HG03045 (cell line): ENCODE results near the gene STX11.
"Not testable (repeated sequence)": the region's sequence is repeated elsewhere in the genome, so short reads cannot be mapped to it uniquely, and the experiment has no call there.

Experiments
- ATAC-seq: cut with Tn5 transposase; IDR thresholded peaks from one replicate; pipeline ENCODE4 v1.9.1; 2021; ENCODE audit warnings: mild to moderate bottlenecking, moderate library complexity; ENCODE audit not compliant: unreplicated experiment

STX11 gene

DNA sequence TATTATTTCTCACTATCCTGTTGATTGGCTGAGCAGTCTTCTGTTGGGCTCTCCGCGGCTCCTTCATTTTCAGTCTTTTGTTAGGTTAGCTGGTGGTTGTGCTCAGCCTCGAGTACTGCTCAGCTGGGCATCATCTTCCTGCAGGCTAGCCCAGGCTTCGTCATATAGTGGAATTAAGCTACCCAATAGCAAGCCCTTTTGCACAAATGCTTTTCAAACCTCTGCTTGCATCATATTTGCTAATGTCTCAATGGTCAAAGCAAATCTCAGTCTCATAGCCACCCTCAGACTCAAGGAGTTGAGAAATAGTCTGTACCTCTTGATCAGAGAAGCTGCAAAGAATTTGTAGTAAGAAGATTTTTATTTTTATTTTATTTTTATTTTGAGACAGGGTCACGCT, 23.7 kb downstream of the STX11 start:
- no peak for ATAC-seq

GRCh38 chr6:144176043-144176442, 25.7 kb downstream of the STX11 start:
- no peak for ATAC-seq

DNA sequence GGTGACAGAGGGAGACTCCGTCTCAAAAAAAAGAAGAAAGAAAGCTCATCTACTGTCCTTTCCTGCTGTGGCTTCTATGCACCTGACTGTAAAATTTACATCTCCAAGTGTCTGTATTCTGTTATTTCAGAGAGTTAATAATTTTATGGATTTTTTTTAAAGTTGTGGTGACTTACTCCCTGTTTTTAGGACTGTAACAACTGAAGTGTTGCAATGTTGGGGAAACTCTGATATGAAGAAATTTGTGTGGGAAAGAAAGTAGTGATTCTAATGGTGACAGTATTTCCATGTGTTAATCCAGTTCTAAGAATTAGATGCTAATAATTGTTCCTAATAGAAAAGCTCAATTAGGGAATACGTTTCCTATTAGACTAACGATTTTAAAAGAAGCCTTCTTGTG, 27.4 kb downstream of the STX11 start:
- ATAC-seq: no peak

GRCh38 chr6:144178323-144178722, 28.0 kb downstream of the STX11 start:
- ATAC-seq: no peak

DNA sequence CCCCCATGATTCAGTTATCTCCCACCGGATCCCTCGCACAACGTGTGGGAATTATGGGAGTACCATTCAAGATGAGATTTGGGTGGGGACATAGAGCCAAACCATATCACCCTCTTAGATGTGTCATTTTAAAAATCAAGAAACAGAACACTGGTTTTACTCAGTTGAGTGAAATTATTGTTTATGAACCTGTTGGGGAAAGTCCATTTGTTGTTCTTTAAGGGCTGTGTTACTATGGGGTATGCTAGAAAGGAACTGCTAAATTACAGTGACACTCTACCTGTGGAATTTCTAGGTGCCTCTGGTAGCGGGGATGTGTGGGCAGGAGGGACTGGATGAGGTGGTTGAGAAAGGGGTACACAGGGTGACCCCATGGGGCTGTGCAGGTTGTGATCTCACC, 28.9 kb downstream of the STX11 start:
- no peak for ATAC-seq

DNA sequence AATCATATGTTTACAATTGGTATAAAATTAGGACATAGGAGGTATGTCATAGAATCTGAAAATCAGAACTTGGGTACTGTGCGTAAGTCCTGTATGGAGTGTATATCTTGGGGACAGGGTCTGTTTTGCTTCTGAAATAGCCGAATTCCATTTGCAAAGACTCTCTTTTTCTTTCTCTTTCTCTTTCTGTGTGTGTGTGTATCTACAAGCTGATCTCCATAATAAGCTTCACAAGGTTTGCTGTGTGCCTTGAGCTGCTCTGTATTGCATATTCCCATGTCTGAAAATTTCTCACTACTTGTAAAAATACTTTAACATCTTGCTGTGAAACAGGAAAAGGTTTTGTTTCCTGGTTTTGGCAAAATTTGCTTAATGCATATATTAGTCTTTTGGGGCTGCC, 29.5 kb downstream of the STX11 start:
- no peak for ATAC-seq

DNA sequence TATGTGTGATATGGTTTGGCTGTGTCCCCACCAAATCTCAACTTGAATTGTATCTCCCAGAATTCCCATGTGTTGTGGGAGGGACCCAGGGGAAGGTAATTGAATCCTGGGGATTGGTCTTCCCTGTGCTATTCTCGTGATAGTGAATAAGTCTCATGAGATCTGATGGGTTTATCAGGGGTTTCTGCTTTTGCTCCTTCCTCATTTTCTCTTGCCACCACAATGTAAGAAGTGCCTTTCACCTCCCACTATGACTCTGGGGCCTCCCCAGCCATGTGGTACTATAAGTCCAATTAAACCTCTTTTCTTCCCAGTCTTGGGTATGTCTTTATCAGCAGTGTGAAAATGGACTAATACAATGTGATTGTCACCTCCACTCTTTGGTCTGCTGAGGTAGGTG, 30.0 kb downstream of the STX11 start:
- not testable (repeated sequence) for ATAC-seq

DNA sequence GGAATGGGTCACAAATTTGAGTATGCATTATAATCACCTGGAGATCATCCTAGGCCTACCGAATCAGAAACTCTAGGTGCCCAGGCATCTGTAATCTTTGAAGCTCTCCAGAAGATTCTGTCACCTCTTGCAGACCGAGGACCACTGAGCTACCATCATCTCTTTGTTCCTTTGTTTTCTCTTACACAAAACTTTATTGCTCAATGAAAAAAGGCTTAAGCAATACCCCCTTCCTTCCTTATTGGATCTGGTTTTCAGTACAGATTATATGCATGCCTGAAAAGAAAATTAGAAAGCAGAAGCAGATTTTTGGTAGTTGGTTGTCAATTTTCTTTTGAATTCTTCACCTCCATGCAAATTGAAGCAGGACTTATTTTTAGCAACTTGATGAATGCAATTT, 31.3 kb downstream of the STX11 start:
- ATAC-seq: no peak

- ATAC-seq: not testable (repeated sequence)
These were observed 33.9 kb downstream of the STX11 start for GRCh38 chr6:144184186-144184585.

GRCh38 chr6:144185133-144185836, 35.0 kb downstream of the STX11 start:
- ATAC-seq: no peak

- ATAC-seq: no peak
These were observed 36.7 kb downstream of the STX11 start for GRCh38 chr6:144186817-144187625.

- ATAC-seq: no peak
These were observed 39.0 kb downstream of the STX11 start for GRCh38 chr6:144189351-144189750.

GRCh38 chr6:144190080-144190479, 39.8 kb downstream of the STX11 start:
- no peak for ATAC-seq

DNA sequence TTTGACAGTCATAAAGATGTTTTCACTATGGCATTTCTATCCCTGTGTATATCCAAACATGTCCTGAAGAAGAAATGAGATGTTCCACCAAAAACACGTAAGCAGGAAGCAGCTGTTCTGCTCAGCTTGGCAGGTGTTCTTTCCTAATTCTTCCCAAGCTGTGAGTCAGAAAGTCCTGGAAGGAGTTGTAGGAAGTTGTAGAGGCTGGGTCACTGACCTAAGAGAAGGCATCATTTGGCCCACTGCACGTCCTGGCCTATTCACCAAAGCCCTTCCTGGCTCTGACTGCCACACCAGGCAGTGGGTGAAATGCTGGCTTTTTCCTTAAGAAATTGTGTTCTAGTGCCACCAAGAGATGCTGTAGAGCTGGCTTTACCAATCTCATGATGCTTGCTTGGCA, 40.3 kb downstream of the STX11 start:
- no peak for ATAC-seq

DNA sequence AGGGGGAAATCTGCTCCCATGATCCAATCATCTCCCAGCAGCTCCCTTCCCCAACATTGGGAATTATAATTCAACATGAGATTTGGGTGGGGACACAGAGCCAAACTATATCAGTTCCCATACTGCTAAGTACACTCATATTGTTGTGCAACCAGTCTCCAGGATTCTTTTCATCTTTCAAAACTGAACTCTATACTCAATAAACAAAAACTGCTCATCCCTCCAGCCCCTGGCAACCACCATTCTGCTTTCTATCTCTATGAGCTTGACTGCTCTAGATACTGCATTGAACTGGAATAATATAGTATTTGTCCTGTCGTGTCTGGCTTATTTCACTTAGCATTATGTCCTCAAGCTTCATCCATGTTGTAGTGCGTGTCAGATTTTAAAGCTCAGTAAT, 42.9 kb downstream of the STX11 start:
- no peak for ATAC-seq

DNA sequence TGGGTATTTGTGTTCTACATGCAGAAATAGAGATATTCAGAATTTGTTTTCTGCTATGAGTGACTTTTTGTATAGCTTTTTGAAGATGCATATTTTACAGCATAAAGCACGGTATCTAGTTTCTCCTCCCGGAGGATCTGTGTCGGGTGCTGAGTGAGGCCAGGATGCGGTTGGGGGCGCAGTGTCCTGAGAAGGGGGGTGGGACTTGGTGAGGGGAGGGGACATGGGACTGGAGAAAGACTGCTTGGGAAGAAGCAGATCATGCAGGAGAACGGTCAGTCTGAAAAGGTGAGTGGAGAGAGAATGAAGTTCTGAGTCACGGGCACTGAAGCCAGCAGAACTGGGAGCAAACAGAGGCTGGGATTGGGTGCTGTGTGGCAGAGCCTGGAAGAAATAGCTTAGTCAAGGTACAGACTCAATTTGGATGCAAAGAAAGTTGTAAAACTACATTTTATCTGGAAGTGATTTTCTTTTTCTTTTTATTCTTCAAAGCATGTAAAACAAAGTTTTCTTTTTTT, 44.0 kb downstream of the STX11 start:
- no peak for ATAC-seq

DNA sequence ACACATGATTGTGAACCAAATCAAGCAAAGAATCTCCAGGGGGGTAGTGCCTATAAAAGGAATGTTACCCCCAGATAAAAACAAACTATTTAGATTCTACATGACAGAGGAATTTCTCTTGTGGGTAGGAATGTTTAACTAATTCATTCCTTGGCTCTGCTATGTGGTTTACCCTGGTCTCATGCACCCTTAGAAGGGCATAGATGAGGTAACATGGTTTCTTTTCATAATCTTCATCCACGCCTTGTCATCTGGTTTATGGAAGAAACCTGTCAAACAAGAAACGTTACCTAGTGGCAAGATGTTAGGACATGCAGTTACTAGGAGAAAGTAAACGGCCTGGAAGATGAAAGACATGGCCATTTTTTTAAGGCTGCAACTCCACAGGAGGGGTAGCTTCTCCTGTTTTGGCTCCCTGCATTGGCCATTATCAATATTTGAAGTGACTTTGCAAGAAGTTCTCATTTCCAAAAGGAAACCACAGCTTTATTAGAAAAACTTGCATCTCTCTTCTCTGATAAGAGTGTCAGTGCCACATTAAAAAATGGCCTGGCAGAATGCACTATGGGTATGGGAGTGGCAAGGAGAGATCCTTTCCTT, 45.5 kb downstream of the STX11 start:
- ATAC-seq: no peak

DNA sequence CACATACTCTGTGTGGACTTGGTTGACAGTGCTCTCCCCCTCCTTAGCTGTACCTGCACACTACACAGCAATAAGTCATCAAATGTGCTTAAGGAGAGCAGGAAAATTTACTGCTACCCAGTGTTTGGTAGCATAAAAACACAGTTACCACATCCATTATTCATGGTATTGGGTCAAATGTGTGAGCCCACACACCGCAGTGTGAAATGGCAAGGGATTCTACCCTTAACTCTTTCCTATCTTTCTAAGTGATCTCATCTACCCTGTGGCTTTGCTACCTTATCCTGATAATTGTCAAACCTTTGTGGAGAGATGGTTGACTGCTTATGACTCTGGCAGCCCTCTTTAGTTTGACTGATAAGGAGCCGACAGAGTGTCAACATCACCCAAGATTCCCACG, 47.6 kb downstream of the STX11 start:
- no peak for ATAC-seq

GRCh38 chr6:144202879-144203468, 52.7 kb downstream of the STX11 start:
- no peak for ATAC-seq

- ATAC-seq: no peak
These were observed 60.8 kb downstream of the STX11 start for GRCh38 chr6:144211160-144211559.

DNA sequence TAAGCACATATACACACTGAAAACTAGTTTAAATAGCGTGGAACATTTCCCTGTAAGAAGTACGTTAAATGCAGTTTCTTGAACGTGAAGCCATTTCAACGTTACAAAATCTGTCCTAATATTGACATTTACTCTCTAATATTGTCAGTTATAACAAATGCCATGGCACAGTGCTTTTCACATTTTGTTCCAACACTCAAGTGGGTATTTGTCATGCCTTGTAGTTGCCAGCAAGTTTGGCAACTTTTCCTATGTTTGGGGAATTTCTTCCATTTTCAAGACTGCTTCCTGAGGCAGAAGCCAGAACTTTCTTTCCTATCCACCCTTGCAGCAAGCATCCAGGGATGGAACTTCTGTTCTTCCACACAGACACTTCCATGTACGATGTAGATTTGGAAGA, 63.0 kb downstream of the STX11 start:
- no peak for ATAC-seq
